Liver (tissue), 9 donors: ENCODE measurements around the gene PITPNC1. TPM values are rescaled to one million over a fixed set of nuclear protein-coding genes. Genes with fewer than 3 reads are reported as not detected.

Source experiments
- DNase-seq: peaks from one replicate; pipeline ENCODE4 v3.0.0-alpha.2; 2017; ENCODE audit warnings: low spot score
- H3K27ac ChIP-seq, 2 donors: one replicate each; pipeline ENCODE4 v1.7.0; 2013; ENCODE audit warnings: inconsistent platforms in 2 of 2, low read length in 2 of 2, control low read depth in 1 of 2, low read depth in 1 of 2, mild to moderate bottlenecking in 1 of 2
- H3K27me3 ChIP-seq, 4 donors: one replicate each; pipeline versions ENCODE4 v1.6.1 to v1.7.0; 2013; ENCODE audit warnings: low read length in 3 of 4, inconsistent platforms in 1 of 4, mild to moderate bottlenecking in 1 of 4, moderate library complexity in 1 of 4; ENCODE audit not compliant: control insufficient read depth in 4 of 4, insufficient read depth in 4 of 4
- H3K36me3 ChIP-seq, 4 donors: one replicate each; pipeline versions ENCODE4 v1.6.1 to v1.7.0; 2013; ENCODE audit warnings: low read length in 3 of 4, mild to moderate bottlenecking in 3 of 4, low read depth in 1 of 4, moderate library complexity in 1 of 4; ENCODE audit not compliant: control insufficient read depth in 4 of 4, insufficient read depth in 3 of 4
- H3K4me1 ChIP-seq, 4 donors: one replicate each; pipeline versions ENCODE4 v1.6.1 to v1.7.0; 2013; ENCODE audit warnings: low read length in 3 of 4, mild to moderate bottlenecking in 3 of 4, moderate library complexity in 1 of 4; ENCODE audit not compliant: control insufficient read depth in 4 of 4, insufficient read depth in 4 of 4
- H3K4me3 ChIP-seq, 3 donors: one replicate each; pipeline versions ENCODE4 v1.6.1 to v1.7.0; 2013; ENCODE audit warnings: low read length in 3 of 3, control low read depth in 1 of 3, low read depth in 1 of 3, mild to moderate bottlenecking in 1 of 3
- H3K9ac ChIP-seq, 2 donors: one replicate each; pipeline ENCODE4 v1.7.0; 2013; ENCODE audit warnings: low read length in 2 of 2, mild to moderate bottlenecking in 2 of 2, moderate library complexity in 2 of 2, control low read depth in 1 of 2, low read depth in 1 of 2
- H3K9me3 ChIP-seq, 4 donors: one replicate each; pipeline versions ENCODE4 v1.6.1 to v1.7.0; 2013; ENCODE audit warnings: low read length in 3 of 4; ENCODE audit not compliant: control insufficient read depth in 4 of 4
- EGR1 ChIP-seq, 2 donors: IDR thresholded peaks; 2 replicates each; pipeline ENCODE4 v1.6.1; 2016 to 2018; ENCODE audit warnings: antibody characterized with exemption in 2 of 2, low read depth in 2 of 2
- FOXA1 ChIP-seq: IDR thresholded peaks from 2 replicates; pipeline ENCODE4 v1.6.1; 2016; ENCODE audit warnings: antibody characterized with exemption
- FOXA2 ChIP-seq: IDR thresholded peaks from 2 replicates; pipeline ENCODE4 v1.6.1; 2016; ENCODE audit warnings: antibody characterized with exemption
- GABPA ChIP-seq, 2 donors: IDR thresholded peaks in 1 of 2; conservative IDR thresholded peaks in 1 of 2; 2 replicates each; pipeline ENCODE4 v1.6.1; 2016; ENCODE audit warnings: antibody characterized with exemption in 2 of 2, mild to moderate bottlenecking in 1 of 2, moderate library complexity in 1 of 2
- HNF4A ChIP-seq, 2 donors: conservative IDR thresholded peaks; 2 replicates each; pipeline ENCODE4 v1.6.1; 2016; ENCODE audit warnings: antibody characterized with exemption in 2 of 2, mild to moderate bottlenecking in 2 of 2
- HNF4G ChIP-seq: IDR thresholded peaks from 2 replicates; pipeline ENCODE4 v1.6.1; 2016; ENCODE audit warnings: antibody characterized with exemption
- JUND ChIP-seq, 2 donors: IDR thresholded peaks; 2 replicates each; pipeline ENCODE4 v1.6.1; 2016; ENCODE audit warnings: antibody characterized with exemption in 2 of 2
- NR2F2 ChIP-seq: IDR thresholded peaks from 2 replicates; pipeline ENCODE4 v1.6.1; 2016; ENCODE audit warnings: antibody characterized with exemption
- RAD21 ChIP-seq, 2 donors: IDR thresholded peaks; 2 replicates each; pipeline ENCODE4 v1.6.1; 2016; ENCODE audit warnings: antibody characterized with exemption in 2 of 2, mild to moderate bottlenecking in 2 of 2
- RXRA ChIP-seq, 2 donors: IDR thresholded peaks; 2 replicates each; pipeline ENCODE4 v1.6.1; 2017 to 2018; ENCODE audit warnings: antibody characterized with exemption in 2 of 2, mild to moderate bottlenecking in 1 of 2
- SP1 ChIP-seq: IDR thresholded peaks from 2 replicates; pipeline ENCODE4 v1.6.1; 2018; ENCODE audit warnings: antibody characterized with exemption, mild to moderate bottlenecking
- TAF1 ChIP-seq: conservative IDR thresholded peaks from 2 replicates; pipeline ENCODE4 v1.6.1; 2016; ENCODE audit warnings: antibody characterized with exemption, mild to moderate bottlenecking
- YY1 ChIP-seq: IDR thresholded peaks from 2 replicates; pipeline ENCODE4 v1.6.1; 2016; ENCODE audit warnings: antibody characterized with exemption, mild to moderate bottlenecking
- WGBS: extraction: QIAGEN DNeasy Blood & Tissue Kit; methylation state at CpG from one replicate; pipeline ENCODE4 v1.1.7; 2013; 5-methylcytosine and 5-hydroxymethylcytosine counted together
- polyA plus RNA-seq, 2 donors: library from polyadenylated mRNA; stranded (reverse) in 1 of 2; unstranded in 1 of 2; fragments of 200-250 nt in 1 of 2; fragments of >200 nt in 1 of 2; fragmentation: Nextera tagmentation in 1 of 2; extraction: Ambion mirVana in 1 of 2; gene quantifications; one replicate each; pipeline versions ENCODE4 v1.2.1 to v1.2.3, GENCODE V29; 2013 to 2015
- total RNA-seq, 2 donors: library from RNA; depleted of rRNA; stranded (reverse); fragments of >200 nt; gene quantifications; one replicate each; pipeline ENCODE4 v1.2.3, GENCODE V29; 2014
- TF ChIP-seq, protein P1 (sequence below): IDR thresholded peaks from 2 replicates; pipeline ENCODE4 v1.6.1; 2016; ENCODE audit warnings: antibody characterized with exemption, mild to moderate bottlenecking
- TF ChIP-seq, protein P2 (sequence below): IDR thresholded peaks from 2 replicates; pipeline ENCODE4 v1.6.1; 2016; ENCODE audit warnings: antibody characterized with exemption
- TF ChIP-seq, protein P3 (sequence below): IDR thresholded peaks from 2 replicates; pipeline ENCODE4 v1.6.1; 2016; ENCODE audit warnings: antibody characterized with exemption
- TF ChIP-seq, protein P4 (sequence below): IDR thresholded peaks from 2 replicates; pipeline ENCODE4 v1.6.1; 2016; ENCODE audit warnings: antibody characterized with exemption
- TF ChIP-seq, protein P5 (sequence below): fragments of 150-350 bp; IDR thresholded peaks from 2 replicates; pipeline ENCODE4 v1.5.1; 2017; ENCODE audit warnings: improper control_type of control experiment, low read depth, low read length; ENCODE audit not compliant: missing input control
- donor health status: healthy.
- donor health status: healthy.
- donor health status: healthy.
- donor health status: healthy.
- donor health status: healthy.

Gene PITPNC1
- total and polyA plus RNA-seq, 4 donors = 2.3 to 10.2 (median 5.7) TPM

DNA sequence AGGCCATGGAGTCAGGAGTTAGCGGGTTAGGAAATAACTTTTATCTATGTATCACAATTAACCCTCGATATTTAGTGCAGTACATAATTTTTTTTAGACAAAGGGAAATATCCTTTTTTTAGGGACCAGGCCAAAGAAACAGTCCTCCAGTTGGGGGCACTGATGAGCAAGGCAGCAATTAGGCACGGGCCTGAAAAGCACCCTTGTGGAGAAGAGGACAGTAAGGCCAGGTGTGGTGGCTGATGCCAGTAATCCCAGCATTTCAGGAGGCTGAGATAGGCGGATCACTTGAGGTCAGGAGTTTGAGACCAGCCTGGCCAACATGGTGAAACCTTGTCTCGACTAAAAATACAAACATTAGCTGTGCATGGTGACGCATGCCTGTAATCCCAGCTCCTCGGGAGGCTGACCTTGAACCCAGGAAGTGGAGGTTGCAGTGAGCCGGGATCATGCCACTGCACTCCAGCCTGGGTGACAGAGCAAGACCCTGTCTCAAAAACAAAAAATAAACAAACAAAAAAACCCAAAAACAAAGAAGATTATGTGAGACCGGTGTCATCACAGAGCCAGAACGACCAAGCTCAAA is 182.4 kb downstream of the PITPNC1 start:
- H3K4me1 ChIP-seq = no peaks in the 10 kb centered on the region
- H3K27me3 ChIP-seq = no peaks in the 10 kb centered on the region
- no peaks in the 10 kb centered on the region for H3K9me3 ChIP-seq
- H3K27ac ChIP-seq = no peak overlapping the region
- TF ChIP-seq RAD21 (IDR thresholded peaks at IDR 0.05) (peak in 1 of 2 donors; percentile 40), JUND (IDR thresholded peaks at IDR 0.05) (no peak)
- H3K4me3 ChIP-seq = no peak overlapping the region
- H3K36me3 ChIP-seq = no peaks in the 10 kb centered on the region
- H3K9ac ChIP-seq = no peak overlapping the region
- WGBS = 86% methylated on average over 10 of the region's 10 CpGs
- no peak for DNase-seq

DNA sequence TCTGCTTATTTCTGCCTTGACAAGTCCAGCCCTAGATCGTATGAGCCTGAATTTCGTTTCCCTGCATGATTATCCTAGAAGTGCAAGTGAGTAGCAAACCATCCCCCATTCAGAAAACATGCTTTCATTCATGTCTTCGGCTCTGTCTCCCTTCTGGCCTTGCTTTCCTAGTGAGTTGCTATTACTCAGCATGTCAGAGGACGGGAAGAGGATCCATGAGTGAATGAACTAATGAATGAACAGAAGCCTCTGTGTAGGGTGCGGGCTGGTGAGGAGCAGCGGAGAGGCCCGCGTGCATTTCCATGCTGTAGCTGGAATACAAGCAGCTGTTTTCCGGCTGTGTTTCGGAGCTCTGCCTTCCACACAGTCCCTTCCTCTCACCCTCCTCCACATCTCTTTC is 184.9 kb downstream of the PITPNC1 start:
- H3K9me3 ChIP-seq = no peaks in the 10 kb centered on the region
- TF ChIP-seq RXRA (IDR thresholded peaks at IDR 0.05) (no peak), SP1 (no peak), HNF4G (no peak), GABPA (IDR thresholded peaks at IDR 0.05 in 1 of 2, conservative IDR thresholded peaks at IDR 0.05 in 1 of 2) (no peak), NR2F2 (no peak), EGR1 (IDR thresholded peaks at IDR 0.05; ENCODE audit: low read depth in 2 of 2) (no peak), TAF1 (no peak), HNF4A (conservative IDR thresholded peaks at IDR 0.05) (no peak), FOXA1 (no peak), JUND (IDR thresholded peaks at IDR 0.05) (no peak), RAD21 (IDR thresholded peaks at IDR 0.05) (no peak), FOXA2 (no peak), YY1 (no peak)
- TF ChIP-seq, protein P1, sequence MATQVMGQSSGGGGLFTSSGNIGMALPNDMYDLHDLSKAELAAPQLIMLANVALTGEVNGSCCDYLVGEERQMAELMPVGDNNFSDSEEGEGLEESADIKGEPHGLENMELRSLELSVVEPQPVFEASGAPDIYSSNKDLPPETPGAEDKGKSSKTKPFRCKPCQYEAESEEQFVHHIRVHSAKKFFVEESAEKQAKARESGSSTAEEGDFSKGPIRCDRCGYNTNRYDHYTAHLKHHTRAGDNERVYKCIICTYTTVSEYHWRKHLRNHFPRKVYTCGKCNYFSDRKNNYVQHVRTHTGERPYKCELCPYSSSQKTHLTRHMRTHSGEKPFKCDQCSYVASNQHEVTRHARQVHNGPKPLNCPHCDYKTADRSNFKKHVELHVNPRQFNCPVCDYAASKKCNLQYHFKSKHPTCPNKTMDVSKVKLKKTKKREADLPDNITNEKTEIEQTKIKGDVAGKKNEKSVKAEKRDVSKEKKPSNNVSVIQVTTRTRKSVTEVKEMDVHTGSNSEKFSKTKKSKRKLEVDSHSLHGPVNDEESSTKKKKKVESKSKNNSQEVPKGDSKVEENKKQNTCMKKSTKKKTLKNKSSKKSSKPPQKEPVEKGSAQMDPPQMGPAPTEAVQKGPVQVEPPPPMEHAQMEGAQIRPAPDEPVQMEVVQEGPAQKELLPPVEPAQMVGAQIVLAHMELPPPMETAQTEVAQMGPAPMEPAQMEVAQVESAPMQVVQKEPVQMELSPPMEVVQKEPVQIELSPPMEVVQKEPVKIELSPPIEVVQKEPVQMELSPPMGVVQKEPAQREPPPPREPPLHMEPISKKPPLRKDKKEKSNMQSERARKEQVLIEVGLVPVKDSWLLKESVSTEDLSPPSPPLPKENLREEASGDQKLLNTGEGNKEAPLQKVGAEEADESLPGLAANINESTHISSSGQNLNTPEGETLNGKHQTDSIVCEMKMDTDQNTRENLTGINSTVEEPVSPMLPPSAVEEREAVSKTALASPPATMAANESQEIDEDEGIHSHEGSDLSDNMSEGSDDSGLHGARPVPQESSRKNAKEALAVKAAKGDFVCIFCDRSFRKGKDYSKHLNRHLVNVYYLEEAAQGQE = no peak
- TF ChIP-seq, protein P2, sequence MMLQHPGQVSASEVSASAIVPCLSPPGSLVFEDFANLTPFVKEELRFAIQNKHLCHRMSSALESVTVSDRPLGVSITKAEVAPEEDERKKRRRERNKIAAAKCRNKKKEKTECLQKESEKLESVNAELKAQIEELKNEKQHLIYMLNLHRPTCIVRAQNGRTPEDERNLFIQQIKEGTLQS = no peak
- TF ChIP-seq, protein P3, sequence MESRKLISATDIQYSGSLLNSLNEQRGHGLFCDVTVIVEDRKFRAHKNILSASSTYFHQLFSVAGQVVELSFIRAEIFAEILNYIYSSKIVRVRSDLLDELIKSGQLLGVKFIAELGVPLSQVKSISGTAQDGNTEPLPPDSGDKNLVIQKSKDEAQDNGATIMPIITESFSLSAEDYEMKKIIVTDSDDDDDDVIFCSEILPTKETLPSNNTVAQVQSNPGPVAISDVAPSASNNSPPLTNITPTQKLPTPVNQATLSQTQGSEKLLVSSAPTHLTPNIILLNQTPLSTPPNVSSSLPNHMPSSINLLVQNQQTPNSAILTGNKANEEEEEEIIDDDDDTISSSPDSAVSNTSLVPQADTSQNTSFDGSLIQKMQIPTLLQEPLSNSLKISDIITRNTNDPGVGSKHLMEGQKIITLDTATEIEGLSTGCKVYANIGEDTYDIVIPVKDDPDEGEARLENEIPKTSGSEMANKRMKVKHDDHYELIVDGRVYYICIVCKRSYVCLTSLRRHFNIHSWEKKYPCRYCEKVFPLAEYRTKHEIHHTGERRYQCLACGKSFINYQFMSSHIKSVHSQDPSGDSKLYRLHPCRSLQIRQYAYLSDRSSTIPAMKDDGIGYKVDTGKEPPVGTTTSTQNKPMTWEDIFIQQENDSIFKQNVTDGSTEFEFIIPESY = no peak
- TF ChIP-seq, protein P4, sequence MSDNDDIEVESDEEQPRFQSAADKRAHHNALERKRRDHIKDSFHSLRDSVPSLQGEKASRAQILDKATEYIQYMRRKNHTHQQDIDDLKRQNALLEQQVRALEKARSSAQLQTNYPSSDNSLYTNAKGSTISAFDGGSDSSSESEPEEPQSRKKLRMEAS = no peak
- TF ChIP-seq, protein P5, sequence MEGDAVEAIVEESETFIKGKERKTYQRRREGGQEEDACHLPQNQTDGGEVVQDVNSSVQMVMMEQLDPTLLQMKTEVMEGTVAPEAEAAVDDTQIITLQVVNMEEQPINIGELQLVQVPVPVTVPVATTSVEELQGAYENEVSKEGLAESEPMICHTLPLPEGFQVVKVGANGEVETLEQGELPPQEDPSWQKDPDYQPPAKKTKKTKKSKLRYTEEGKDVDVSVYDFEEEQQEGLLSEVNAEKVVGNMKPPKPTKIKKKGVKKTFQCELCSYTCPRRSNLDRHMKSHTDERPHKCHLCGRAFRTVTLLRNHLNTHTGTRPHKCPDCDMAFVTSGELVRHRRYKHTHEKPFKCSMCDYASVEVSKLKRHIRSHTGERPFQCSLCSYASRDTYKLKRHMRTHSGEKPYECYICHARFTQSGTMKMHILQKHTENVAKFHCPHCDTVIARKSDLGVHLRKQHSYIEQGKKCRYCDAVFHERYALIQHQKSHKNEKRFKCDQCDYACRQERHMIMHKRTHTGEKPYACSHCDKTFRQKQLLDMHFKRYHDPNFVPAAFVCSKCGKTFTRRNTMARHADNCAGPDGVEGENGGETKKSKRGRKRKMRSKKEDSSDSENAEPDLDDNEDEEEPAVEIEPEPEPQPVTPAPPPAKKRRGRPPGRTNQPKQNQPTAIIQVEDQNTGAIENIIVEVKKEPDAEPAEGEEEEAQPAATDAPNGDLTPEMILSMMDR = no peak
- H3K4me3 ChIP-seq = no peak overlapping the region
- no peak overlapping the region for H3K9ac ChIP-seq
- no peak for DNase-seq
- WGBS = 96% methylated on average over 10 of the region's 10 CpGs
- no peaks in the 10 kb centered on the region for H3K27me3 ChIP-seq
- H3K4me1 ChIP-seq = no peaks in the 10 kb centered on the region
- no peaks in the 10 kb centered on the region for H3K36me3 ChIP-seq
- H3K27ac ChIP-seq = no peak overlapping the region
